Measurements from ENCODE around the gene ASZ1.
A peak's percentile ranks its signal among the peaks of the same experiment; 100 is the strongest.

ASZ1 gene

DNA sequence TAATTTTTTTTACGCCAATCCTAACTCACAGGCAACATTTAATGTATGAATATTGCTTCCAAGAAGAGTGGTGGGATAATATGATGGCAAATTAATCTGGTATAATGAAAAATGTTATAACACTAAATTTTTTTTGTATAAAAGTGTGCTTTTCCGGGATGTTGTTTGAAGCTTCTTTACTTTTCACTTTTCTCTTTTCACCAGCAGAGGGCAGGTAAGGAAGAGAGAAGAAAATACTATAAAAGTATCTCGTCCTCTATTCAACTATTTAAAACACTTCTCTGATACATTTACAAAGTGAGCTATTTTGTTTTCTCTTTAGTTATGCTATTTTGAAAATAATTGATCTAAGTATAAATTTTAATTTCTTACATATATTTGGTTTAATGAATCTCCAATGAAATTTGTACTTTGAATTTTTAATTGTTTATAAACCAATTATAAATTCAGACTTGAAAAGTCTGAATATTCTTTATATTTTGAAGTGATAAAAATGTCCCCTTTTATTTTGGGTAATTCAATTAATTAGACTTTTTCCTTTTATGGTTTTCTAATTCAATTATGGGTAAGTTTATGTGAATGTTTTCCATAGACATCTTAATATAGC lies 31.8 kb upstream of the ASZ1 start:
- DNase-seq: peak; percentile 28 to 53 (median 40)
- no peaks in the 10 kb centered on the region for H3K4me1 ChIP-seq (ENCODE audit: control extremely low read depth in 1 of 4, control insufficient read depth in 4 of 4, insufficient read depth in 4 of 4, low read length in 3 of 4)
- peaks cover 0 to 7% (median 0%) of the 10 kb centered on the region in 5 experiments for H3K27me3 ChIP-seq (replicated peaks in 2 of 5; ENCODE audit: control insufficient read depth in 4 of 5, insufficient read depth in 5 of 5, low read length in 4 of 5)
- WGBS (ENCODE audit: insufficient coverage): no CpG with 5 or more reads among the region's 3 CpGs
- no peaks in the 10 kb centered on the region for H3K9me3 ChIP-seq (ENCODE audit: control extremely low read depth in 1 of 5, control insufficient read depth in 4 of 5, insufficient read depth in 2 of 5, low read depth in 1 of 5, low read length in 4 of 5)
- POLR2A ChIA-PET: interaction anchor here (0.6 kb wide), 1 partner anchor 190 kb away, joined by 3 read pairs; no protein-coding TSS in a partner anchor
- H3K4me3 ChIP-seq (ENCODE audit: control insufficient read depth in 1 of 7, extremely low read depth in 1 of 7, insufficient read depth in 4 of 7, low read depth in 2 of 7, low read length in 6 of 7): no peak overlapping the region
- CTCF ChIA-PET: interaction anchor here (0.9 to 4.0 kb wide), 7 partner anchors 9 to 694 kb away, joined by 3 to 14 read pairs (median 4); no protein-coding TSS in a partner anchor
- H3K36me3 ChIP-seq (ENCODE audit: control insufficient read depth in 4 of 4, insufficient read depth in 4 of 4, low read length in 3 of 4): no peaks in the 10 kb centered on the region
- H3K27ac ChIP-seq (ENCODE audit: insufficient read depth in 1 of 2, low read depth in 1 of 2, low read length in 2 of 2, poor library complexity in 1 of 2, severe bottlenecking in 2 of 2): no peak overlapping the region

DNA sequence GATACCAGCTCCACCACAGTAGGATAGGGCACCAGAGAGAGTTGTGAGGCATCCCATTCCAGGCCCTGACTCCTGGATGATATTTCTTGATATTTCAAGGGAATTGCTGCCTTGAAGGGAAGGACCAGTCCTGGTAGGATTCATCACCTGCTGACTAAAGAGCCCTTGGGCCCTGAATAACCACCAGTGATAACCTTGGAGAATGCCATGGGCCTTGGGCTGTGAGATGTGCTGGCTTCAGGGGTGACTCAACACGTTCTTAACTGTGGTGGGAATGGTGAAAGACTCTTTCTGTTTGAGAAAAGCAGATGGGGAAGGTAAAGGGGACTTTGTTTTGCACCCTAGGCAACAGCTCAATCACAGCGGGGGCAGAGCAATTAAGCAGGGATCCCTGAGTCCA lies 21.4 kb upstream of the ASZ1 start:
- Histone ChIP-seq H3K27ac (ENCODE audit: insufficient read depth in 1 of 2, low read depth in 1 of 2, low read length in 2 of 2, poor library complexity in 1 of 2, severe bottlenecking in 2 of 2) (no peak overlapping the region), H3K4me1 (ENCODE audit: control extremely low read depth in 1 of 4, control insufficient read depth in 4 of 4, insufficient read depth in 4 of 4, low read length in 3 of 4) (no peaks in the 10 kb centered on the region), H3K9me3 (ENCODE audit: control extremely low read depth in 1 of 5, control insufficient read depth in 4 of 5, insufficient read depth in 2 of 5, low read depth in 1 of 5, low read length in 4 of 5) (peaks cover 0 to 13% (median 0%) of the 10 kb centered on the region in 5 experiments), H3K27me3 (replicated peaks in 2 of 5; ENCODE audit: control insufficient read depth in 4 of 5, insufficient read depth in 5 of 5, low read length in 4 of 5) (peaks cover 0 to 2% (median 0%) of the 10 kb centered on the region in 5 experiments), H3K36me3 (ENCODE audit: control insufficient read depth in 4 of 4, insufficient read depth in 4 of 4, low read length in 3 of 4) (no peaks in the 10 kb centered on the region), H3K4me3 (ENCODE audit: control insufficient read depth in 1 of 7, extremely low read depth in 1 of 7, insufficient read depth in 4 of 7, low read depth in 2 of 7, low read length in 6 of 7) (no peak overlapping the region)
- CTCF ChIA-PET: no interaction called here
- DNase-seq: no peak
- POLR2A ChIA-PET: no interaction called here
- WGBS (ENCODE audit: insufficient coverage): 88% methylated on average over 1 of the region's 2 CpGs

GRCh38 chr7:117446220-117446815 lies 19.0 kb upstream of the ASZ1 start:
- H3K27me3 ChIP-seq (replicated peaks in 2 of 5; ENCODE audit: control insufficient read depth in 4 of 5, insufficient read depth in 5 of 5, low read length in 4 of 5): peaks cover 0 to 2% (median 0%) of the 10 kb centered on the region in 5 experiments
- H3K4me3 ChIP-seq (ENCODE audit: control insufficient read depth in 1 of 7, extremely low read depth in 1 of 7, insufficient read depth in 4 of 7, low read depth in 2 of 7, low read length in 6 of 7): no peak overlapping the region
- WGBS (ENCODE audit: insufficient coverage): no CpG with 5 or more reads among the region's 4 CpGs
- peaks cover 0 to 13% (median 0%) of the 10 kb centered on the region in 5 experiments for H3K9me3 ChIP-seq (ENCODE audit: control extremely low read depth in 1 of 5, control insufficient read depth in 4 of 5, insufficient read depth in 2 of 5, low read depth in 1 of 5, low read length in 4 of 5)
- CTCF ChIA-PET: no interaction called here
- H3K27ac ChIP-seq (ENCODE audit: insufficient read depth in 1 of 2, low read depth in 1 of 2, low read length in 2 of 2, poor library complexity in 1 of 2, severe bottlenecking in 2 of 2): no peak overlapping the region
- DNase-seq: no peak
- H3K36me3 ChIP-seq (ENCODE audit: control insufficient read depth in 4 of 4, insufficient read depth in 4 of 4, low read length in 3 of 4): no peaks in the 10 kb centered on the region
- POLR2A ChIA-PET: no interaction called here
- no peaks in the 10 kb centered on the region for H3K4me1 ChIP-seq (ENCODE audit: control extremely low read depth in 1 of 4, control insufficient read depth in 4 of 4, insufficient read depth in 4 of 4, low read length in 3 of 4)

- no peaks in the 10 kb centered on the region for H3K4me1 ChIP-seq (ENCODE audit: control extremely low read depth in 1 of 4, control insufficient read depth in 4 of 4, insufficient read depth in 4 of 4, low read length in 3 of 4)
- CTCF ChIA-PET: no interaction called here
- H3K4me3 ChIP-seq (ENCODE audit: control insufficient read depth in 1 of 7, extremely low read depth in 1 of 7, insufficient read depth in 4 of 7, low read depth in 2 of 7, low read length in 6 of 7): no peak overlapping the region
- peaks cover 0 to 2% (median 0%) of the 10 kb centered on the region in 5 experiments for H3K27me3 ChIP-seq (replicated peaks in 2 of 5; ENCODE audit: control insufficient read depth in 4 of 5, insufficient read depth in 5 of 5, low read length in 4 of 5)
- DNase-seq: no peak
- POLR2A ChIA-PET: no interaction called here
- H3K9me3 ChIP-seq (ENCODE audit: control extremely low read depth in 1 of 5, control insufficient read depth in 4 of 5, insufficient read depth in 2 of 5, low read depth in 1 of 5, low read length in 4 of 5): peaks cover 0 to 10% (median 0%) of the 10 kb centered on the region in 5 experiments
- H3K36me3 ChIP-seq (ENCODE audit: control insufficient read depth in 4 of 4, insufficient read depth in 4 of 4, low read length in 3 of 4): no peaks in the 10 kb centered on the region
- H3K27ac ChIP-seq (ENCODE audit: insufficient read depth in 1 of 2, low read depth in 1 of 2, low read length in 2 of 2, poor library complexity in 1 of 2, severe bottlenecking in 2 of 2): no peak overlapping the region
- 90% methylated on average over 1 of the region's 1 CpG for WGBS (ENCODE audit: insufficient coverage)
Observed at GRCh38 chr7:117445206-117445605, 17.9 kb upstream of the ASZ1 start.

DNA sequence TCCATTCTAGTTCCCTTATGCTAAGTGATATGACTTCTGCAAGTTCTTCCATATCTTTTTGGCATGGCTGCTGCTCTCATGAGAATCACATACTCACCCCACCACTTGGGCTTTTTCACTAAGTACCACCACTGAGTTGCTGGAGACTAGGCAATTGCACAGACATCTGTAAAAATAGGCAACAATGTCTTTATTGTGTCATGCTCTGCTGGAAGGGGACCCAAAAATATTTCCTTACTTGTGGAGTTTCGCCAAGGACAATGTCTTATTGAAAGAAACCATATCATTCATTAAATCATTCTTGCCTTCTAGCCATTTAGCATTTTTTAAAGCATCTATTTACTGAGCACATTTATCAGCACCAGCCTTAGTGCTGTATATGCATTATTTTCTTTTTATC lies 17.4 kb upstream of the ASZ1 start:
- Histone ChIP-seq H3K27me3 (replicated peaks in 2 of 5; ENCODE audit: control insufficient read depth in 4 of 5, insufficient read depth in 5 of 5, low read length in 4 of 5) (peaks cover 0 to 2% (median 0%) of the 10 kb centered on the region in 5 experiments), H3K9me3 (ENCODE audit: control extremely low read depth in 1 of 5, control insufficient read depth in 4 of 5, insufficient read depth in 2 of 5, low read depth in 1 of 5, low read length in 4 of 5) (peaks cover 0 to 7% (median 0%) of the 10 kb centered on the region in 5 experiments), H3K27ac (ENCODE audit: insufficient read depth in 1 of 2, low read depth in 1 of 2, low read length in 2 of 2, poor library complexity in 1 of 2, severe bottlenecking in 2 of 2) (no peak overlapping the region), H3K4me3 (ENCODE audit: control insufficient read depth in 1 of 7, extremely low read depth in 1 of 7, insufficient read depth in 4 of 7, low read depth in 2 of 7, low read length in 6 of 7) (no peak overlapping the region), H3K36me3 (ENCODE audit: control insufficient read depth in 4 of 4, insufficient read depth in 4 of 4, low read length in 3 of 4) (no peaks in the 10 kb centered on the region), H3K4me1 (ENCODE audit: control extremely low read depth in 1 of 4, control insufficient read depth in 4 of 4, insufficient read depth in 4 of 4, low read length in 3 of 4) (no peaks in the 10 kb centered on the region)
- DNase-seq: no peak
- CTCF ChIA-PET: interaction anchor here (1.0 kb wide), 1 partner anchor 9 kb away, joined by 3 read pairs; no protein-coding TSS in a partner anchor
- WGBS (ENCODE audit: insufficient coverage): no CpG with 5 or more reads among the region's 1 CpG
- POLR2A ChIA-PET: no interaction called here

DNA sequence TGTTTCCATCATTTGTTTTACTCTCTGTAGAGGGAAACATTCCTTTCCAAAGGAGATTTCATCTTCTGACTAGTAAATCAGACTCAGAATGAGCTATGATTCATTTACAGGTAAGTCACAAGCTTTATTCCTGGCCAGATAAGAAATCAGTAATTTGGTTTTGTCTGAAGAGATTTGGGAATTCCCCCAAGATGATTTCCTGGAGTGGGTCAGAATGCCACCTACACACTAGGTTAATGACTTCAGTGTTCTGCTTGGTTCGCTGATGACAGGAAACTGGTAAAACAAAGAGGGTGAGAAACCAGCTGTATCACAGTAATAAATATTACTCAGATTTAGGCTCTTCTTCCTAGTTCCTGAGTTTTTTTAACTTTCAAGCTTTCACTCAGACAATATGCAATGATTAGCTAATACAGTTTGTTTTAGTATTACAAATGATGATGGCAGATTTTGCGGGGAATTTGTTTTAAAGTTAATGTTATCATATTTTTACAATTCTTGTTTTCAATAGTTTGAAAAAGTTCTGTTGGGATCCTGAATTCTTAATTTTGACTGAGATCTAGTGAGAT lies 8.3 kb upstream of the ASZ1 start:
- Histone ChIP-seq H3K27me3 (replicated peaks in 2 of 5; ENCODE audit: control insufficient read depth in 4 of 5, insufficient read depth in 5 of 5, low read length in 4 of 5) (peaks cover 0 to 2% (median 0%) of the 10 kb centered on the region in 5 experiments), H3K4me3 (ENCODE audit: control insufficient read depth in 1 of 7, extremely low read depth in 1 of 7, insufficient read depth in 4 of 7, low read depth in 2 of 7, low read length in 6 of 7) (no peak overlapping the region), H3K36me3 (ENCODE audit: control insufficient read depth in 4 of 4, insufficient read depth in 4 of 4, low read length in 3 of 4) (no peaks in the 10 kb centered on the region), H3K27ac (ENCODE audit: insufficient read depth in 1 of 2, low read depth in 1 of 2, low read length in 2 of 2, poor library complexity in 1 of 2, severe bottlenecking in 2 of 2) (no peak overlapping the region), H3K9me3 (ENCODE audit: control extremely low read depth in 1 of 5, control insufficient read depth in 4 of 5, insufficient read depth in 2 of 5, low read depth in 1 of 5, low read length in 4 of 5) (no peaks in the 10 kb centered on the region), H3K4me1 (ENCODE audit: control extremely low read depth in 1 of 4, control insufficient read depth in 4 of 4, insufficient read depth in 4 of 4, low read length in 3 of 4) (no peaks in the 10 kb centered on the region)
- ChIA-PET CTCF (interaction anchor here (1.0 kb wide), 1 partner anchor 9 kb away, joined by 3 read pairs; no protein-coding TSS in a partner anchor), POLR2A (no interaction called here)
- no CpG with 5 or more reads among the region's 2 CpGs for whole genome bisulfite sequencing (ENCODE audit: insufficient coverage)
- no peak for DNase-seq

All from common myeloid progenitor, CD34-positive (primary cell).